Liver (tissue), 9 donors: ENCODE data around the gene FARP1. TPM values are rescaled to one million over a fixed set of nuclear protein-coding genes. Genes with fewer than 3 reads are reported as not detected.

Experiments
- DNase-seq: peaks from one replicate; pipeline ENCODE4 v3.0.0-alpha.2; 2017; ENCODE audit warnings: low spot score
- H3K27ac ChIP-seq, 2 donors: one replicate each; pipeline ENCODE4 v1.7.0; 2013; ENCODE audit warnings: inconsistent platforms in 2 of 2, low read length in 2 of 2, control low read depth in 1 of 2, low read depth in 1 of 2, mild to moderate bottlenecking in 1 of 2
- H3K27me3 ChIP-seq, 4 donors: one replicate each; pipeline versions ENCODE4 v1.6.1 to v1.7.0; 2013; ENCODE audit warnings: low read length in 3 of 4, inconsistent platforms in 1 of 4, mild to moderate bottlenecking in 1 of 4, moderate library complexity in 1 of 4; ENCODE audit not compliant: control insufficient read depth in 4 of 4, insufficient read depth in 4 of 4
- H3K36me3 ChIP-seq, 4 donors: one replicate each; pipeline versions ENCODE4 v1.6.1 to v1.7.0; 2013; ENCODE audit warnings: low read length in 3 of 4, mild to moderate bottlenecking in 3 of 4, low read depth in 1 of 4, moderate library complexity in 1 of 4; ENCODE audit not compliant: control insufficient read depth in 4 of 4, insufficient read depth in 3 of 4
- H3K4me1 ChIP-seq, 4 donors: one replicate each; pipeline versions ENCODE4 v1.6.1 to v1.7.0; 2013; ENCODE audit warnings: low read length in 3 of 4, mild to moderate bottlenecking in 3 of 4, moderate library complexity in 1 of 4; ENCODE audit not compliant: control insufficient read depth in 4 of 4, insufficient read depth in 4 of 4
- H3K4me3 ChIP-seq, 3 donors: one replicate each; pipeline versions ENCODE4 v1.6.1 to v1.7.0; 2013; ENCODE audit warnings: low read length in 3 of 3, control low read depth in 1 of 3, low read depth in 1 of 3, mild to moderate bottlenecking in 1 of 3
- H3K9ac ChIP-seq, 2 donors: one replicate each; pipeline ENCODE4 v1.7.0; 2013; ENCODE audit warnings: low read length in 2 of 2, mild to moderate bottlenecking in 2 of 2, moderate library complexity in 2 of 2, control low read depth in 1 of 2, low read depth in 1 of 2
- H3K9me3 ChIP-seq, 4 donors: one replicate each; pipeline versions ENCODE4 v1.6.1 to v1.7.0; 2013; ENCODE audit warnings: low read length in 3 of 4; ENCODE audit not compliant: control insufficient read depth in 4 of 4
- CTCF ChIP-seq: fragments of 150-350 bp; IDR thresholded peaks from 2 replicates; pipeline ENCODE4 v1.5.1; 2017; ENCODE audit warnings: improper control_type of control experiment, low read depth, low read length; ENCODE audit not compliant: missing input control
- EGR1 ChIP-seq, 2 donors: IDR thresholded peaks; 2 replicates each; pipeline ENCODE4 v1.6.1; 2016 to 2018; ENCODE audit warnings: antibody characterized with exemption in 2 of 2, low read depth in 2 of 2
- FOXA2 ChIP-seq: IDR thresholded peaks from 2 replicates; pipeline ENCODE4 v1.6.1; 2016; ENCODE audit warnings: antibody characterized with exemption
- GABPA ChIP-seq, 2 donors: IDR thresholded peaks in 1 of 2; conservative IDR thresholded peaks in 1 of 2; 2 replicates each; pipeline ENCODE4 v1.6.1; 2016; ENCODE audit warnings: antibody characterized with exemption in 2 of 2, mild to moderate bottlenecking in 1 of 2, moderate library complexity in 1 of 2
- HNF4A ChIP-seq, 2 donors: conservative IDR thresholded peaks; 2 replicates each; pipeline ENCODE4 v1.6.1; 2016; ENCODE audit warnings: antibody characterized with exemption in 2 of 2, mild to moderate bottlenecking in 2 of 2
- JUND ChIP-seq, 2 donors: IDR thresholded peaks; 2 replicates each; pipeline ENCODE4 v1.6.1; 2016; ENCODE audit warnings: antibody characterized with exemption in 2 of 2
- MAX ChIP-seq: IDR thresholded peaks from 2 replicates; pipeline ENCODE4 v1.6.1; 2016; ENCODE audit warnings: antibody characterized with exemption
- NR2F2 ChIP-seq: IDR thresholded peaks from 2 replicates; pipeline ENCODE4 v1.6.1; 2016; ENCODE audit warnings: antibody characterized with exemption
- RAD21 ChIP-seq, 2 donors: IDR thresholded peaks; 2 replicates each; pipeline ENCODE4 v1.6.1; 2016; ENCODE audit warnings: antibody characterized with exemption in 2 of 2, mild to moderate bottlenecking in 2 of 2
- TAF1 ChIP-seq: conservative IDR thresholded peaks from 2 replicates; pipeline ENCODE4 v1.6.1; 2016; ENCODE audit warnings: antibody characterized with exemption, mild to moderate bottlenecking
- YY1 ChIP-seq: IDR thresholded peaks from 2 replicates; pipeline ENCODE4 v1.6.1; 2016; ENCODE audit warnings: antibody characterized with exemption, mild to moderate bottlenecking
- WGBS: extraction: QIAGEN DNeasy Blood & Tissue Kit; methylation state at CpG from one replicate; pipeline ENCODE4 v1.1.7; 2013; 5-methylcytosine and 5-hydroxymethylcytosine counted together
- polyA plus RNA-seq, 2 donors: library from polyadenylated mRNA; stranded (reverse) in 1 of 2; unstranded in 1 of 2; fragments of 200-250 nt in 1 of 2; fragments of >200 nt in 1 of 2; fragmentation: Nextera tagmentation in 1 of 2; extraction: Ambion mirVana in 1 of 2; gene quantifications; one replicate each; pipeline versions ENCODE4 v1.2.1 to v1.2.3, GENCODE V29; 2013 to 2015
- total RNA-seq, 2 donors: library from RNA; depleted of rRNA; stranded (reverse); fragments of >200 nt; gene quantifications; one replicate each; pipeline ENCODE4 v1.2.3, GENCODE V29; 2014
- TF ChIP-seq, protein P1 (sequence below): IDR thresholded peaks from 2 replicates; pipeline ENCODE4 v1.6.1; 2016; ENCODE audit warnings: antibody characterized with exemption, mild to moderate bottlenecking
- TF ChIP-seq, protein P2 (sequence below): IDR thresholded peaks from 2 replicates; pipeline ENCODE4 v1.6.1; 2016; ENCODE audit warnings: antibody characterized with exemption
- donor health status: healthy.
- donor health status: healthy.
- donor health status: healthy.
- donor health status: healthy.
- donor health status: healthy.

FARP1 gene
- total and polyA plus RNA-seq, 4 donors = 28.4 to 62.6 (median 39.8) TPM

GRCh38 chr13:98364647-98365046, 221.8 kb downstream of the FARP1 start:
- H3K4me1 ChIP-seq = peaks cover 0 to 5% (median 0%) of the 10 kb centered on the region in 4 donors
- WGBS = 88% methylated on average over 2 of the region's 2 CpGs

DNA sequence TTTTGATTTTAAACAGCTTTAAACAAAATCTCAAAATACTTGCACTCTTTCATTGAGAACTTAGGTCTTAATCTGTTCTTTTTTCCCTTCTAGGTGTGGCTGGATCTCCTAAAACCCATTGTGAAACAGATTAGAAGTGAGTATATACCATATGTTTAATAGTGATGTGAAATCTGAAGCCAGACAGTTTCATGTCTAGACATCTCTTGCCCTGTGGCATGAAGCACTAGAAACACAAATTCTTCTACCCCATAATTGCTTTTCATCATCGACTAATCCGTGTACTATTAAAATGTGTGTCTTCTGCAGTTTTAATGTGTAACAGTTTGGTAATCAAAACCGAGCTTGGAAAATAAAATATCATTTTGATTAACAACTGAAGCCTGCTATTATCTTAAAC, 222.4 kb downstream of the FARP1 start:
- no peak for TF ChIP-seq GABPA (IDR thresholded peaks at IDR 0.05 in 1 of 2, conservative IDR thresholded peaks at IDR 0.05 in 1 of 2)
- TF ChIP-seq JUND (IDR thresholded peaks at IDR 0.05) = no peak
- no peak for TF ChIP-seq FOXA2
- TF ChIP-seq, protein P1, sequence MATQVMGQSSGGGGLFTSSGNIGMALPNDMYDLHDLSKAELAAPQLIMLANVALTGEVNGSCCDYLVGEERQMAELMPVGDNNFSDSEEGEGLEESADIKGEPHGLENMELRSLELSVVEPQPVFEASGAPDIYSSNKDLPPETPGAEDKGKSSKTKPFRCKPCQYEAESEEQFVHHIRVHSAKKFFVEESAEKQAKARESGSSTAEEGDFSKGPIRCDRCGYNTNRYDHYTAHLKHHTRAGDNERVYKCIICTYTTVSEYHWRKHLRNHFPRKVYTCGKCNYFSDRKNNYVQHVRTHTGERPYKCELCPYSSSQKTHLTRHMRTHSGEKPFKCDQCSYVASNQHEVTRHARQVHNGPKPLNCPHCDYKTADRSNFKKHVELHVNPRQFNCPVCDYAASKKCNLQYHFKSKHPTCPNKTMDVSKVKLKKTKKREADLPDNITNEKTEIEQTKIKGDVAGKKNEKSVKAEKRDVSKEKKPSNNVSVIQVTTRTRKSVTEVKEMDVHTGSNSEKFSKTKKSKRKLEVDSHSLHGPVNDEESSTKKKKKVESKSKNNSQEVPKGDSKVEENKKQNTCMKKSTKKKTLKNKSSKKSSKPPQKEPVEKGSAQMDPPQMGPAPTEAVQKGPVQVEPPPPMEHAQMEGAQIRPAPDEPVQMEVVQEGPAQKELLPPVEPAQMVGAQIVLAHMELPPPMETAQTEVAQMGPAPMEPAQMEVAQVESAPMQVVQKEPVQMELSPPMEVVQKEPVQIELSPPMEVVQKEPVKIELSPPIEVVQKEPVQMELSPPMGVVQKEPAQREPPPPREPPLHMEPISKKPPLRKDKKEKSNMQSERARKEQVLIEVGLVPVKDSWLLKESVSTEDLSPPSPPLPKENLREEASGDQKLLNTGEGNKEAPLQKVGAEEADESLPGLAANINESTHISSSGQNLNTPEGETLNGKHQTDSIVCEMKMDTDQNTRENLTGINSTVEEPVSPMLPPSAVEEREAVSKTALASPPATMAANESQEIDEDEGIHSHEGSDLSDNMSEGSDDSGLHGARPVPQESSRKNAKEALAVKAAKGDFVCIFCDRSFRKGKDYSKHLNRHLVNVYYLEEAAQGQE = no peak
- TF ChIP-seq RAD21 (IDR thresholded peaks at IDR 0.05) = no peak
- no peak for TF ChIP-seq CTCF
- TF ChIP-seq TAF1 = no peak
- no peak for TF ChIP-seq MAX
- TF ChIP-seq EGR1 (IDR thresholded peaks at IDR 0.05; ENCODE audit: low read depth in 2 of 2) = no peak
- Histone ChIP-seq H3K27me3 (no peaks in the 10 kb centered on the region), H3K27ac (no peak overlapping the region), H3K4me1 (peaks cover 0 to 5% (median 0%) of the 10 kb centered on the region in 4 donors), H3K9ac (no peak overlapping the region), H3K36me3 (peaks cover 3 to 11% (median 6%) of the 10 kb centered on the region in 4 donors), H3K9me3 (no peaks in the 10 kb centered on the region), H3K4me3 (no peak overlapping the region)
- DNase-seq = no peak
- 93% methylated on average over 3 of the region's 3 CpGs for WGBS

More at GRCh38 chr13:98364647-98365046, 221.8 kb downstream of the FARP1 start:
- Histone ChIP-seq H3K27ac (no peak overlapping the region), H3K9me3 (no peaks in the 10 kb centered on the region), H3K4me3 (no peak overlapping the region), H3K36me3 (peaks cover 3 to 9% (median 6%) of the 10 kb centered on the region in 4 donors), H3K9ac (no peak overlapping the region), H3K27me3 (no peaks in the 10 kb centered on the region)
- DNase-seq = no peak
- TF ChIP-seq EGR1 (IDR thresholded peaks at IDR 0.05; ENCODE audit: low read depth in 2 of 2) (no peak), MAX (no peak), YY1 (no peak), HNF4A (conservative IDR thresholded peaks at IDR 0.05) (peak in 1 of 2 donors; percentile 14), NR2F2 (no peak), CTCF (no peak)
- TF ChIP-seq, protein P1 = no peak
- TF ChIP-seq, protein P2, sequence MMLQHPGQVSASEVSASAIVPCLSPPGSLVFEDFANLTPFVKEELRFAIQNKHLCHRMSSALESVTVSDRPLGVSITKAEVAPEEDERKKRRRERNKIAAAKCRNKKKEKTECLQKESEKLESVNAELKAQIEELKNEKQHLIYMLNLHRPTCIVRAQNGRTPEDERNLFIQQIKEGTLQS = no peak
